ENCODE data around the gene USP31.
"Not testable (repeated sequence)": the region's sequence is repeated elsewhere in the genome, so short reads cannot be mapped to it uniquely, and the experiment has no call there.

The USP31 gene

GRCh38 chr16:23131931-23132621, 17.2 kb downstream of the USP31 start:
- no peak for DNase-seq

- no peak for DNase-seq
Observed at GRCh38 chr16:23131436-23131835, 17.8 kb downstream of the USP31 start.

GRCh38 chr16:23131036-23131435, 18.2 kb downstream of the USP31 start:
- DNase-seq: no peak

GRCh38 chr16:23129686-23130085, 19.6 kb downstream of the USP31 start:
- no peak for DNase-seq

GRCh38 chr16:23128056-23128455, 21.2 kb downstream of the USP31 start:
- DNase-seq: no peak

- no peak for DNase-seq
Observed at GRCh38 chr16:23125277-23125676, 24.0 kb downstream of the USP31 start.

- DNase-seq: no peak
Observed at GRCh38 chr16:23124315-23124714, 24.9 kb downstream of the USP31 start.

- DNase-seq: no peak
Observed at GRCh38 chr16:23122144-23122543, 27.1 kb downstream of the USP31 start.

GRCh38 chr16:23121024-23121423, 28.2 kb downstream of the USP31 start:
- no peak for DNase-seq

GRCh38 chr16:23120562-23120961, 28.7 kb downstream of the USP31 start:
- no peak for DNase-seq

- no peak for DNase-seq
Observed at GRCh38 chr16:23119570-23119969, 29.7 kb downstream of the USP31 start.

- DNase-seq: no peak
Observed at GRCh38 chr16:23114131-23114904, 34.9 kb downstream of the USP31 start.

GRCh38 chr16:23113185-23113584, 36.1 kb downstream of the USP31 start:
- no peak for DNase-seq

GRCh38 chr16:23110257-23110899, 38.9 kb downstream of the USP31 start:
- DNase-seq: no peak

- no peak for DNase-seq
Observed at GRCh38 chr16:23107936-23108335, 41.3 kb downstream of the USP31 start.

GRCh38 chr16:23107117-23107516, 42.1 kb downstream of the USP31 start:
- no peak for DNase-seq

- no peak for DNase-seq
Observed at GRCh38 chr16:23105309-23105708, 43.9 kb downstream of the USP31 start.

- no peak for DNase-seq
Observed at GRCh38 chr16:23104032-23104955, 45.0 kb downstream of the USP31 start.

- no peak for DNase-seq
Observed at GRCh38 chr16:23103603-23104002, 45.6 kb downstream of the USP31 start.

GRCh38 chr16:23101012-23101550, 48.2 kb downstream of the USP31 start:
- no peak for DNase-seq

- DNase-seq: not testable (repeated sequence)
Observed at GRCh38 chr16:23096450-23096849, 52.8 kb downstream of the USP31 start.

GRCh38 chr16:23094136-23094535, 55.1 kb downstream of the USP31 start:
- not testable (repeated sequence) for DNase-seq

- no peak for DNase-seq
Observed at GRCh38 chr16:23092801-23093117, 56.5 kb downstream of the USP31 start.

Data from CD4-positive, alpha-beta T cell treated with Interleukin-4 for 4 hours (primary cell).